GM10248 (cell line): ENCODE measurements around the gene DRAXIN.

Experiments
- CTCF ChIA-PET: fragments of 300-600 bp; sonication (Branson Sonifier 250); formaldehyde crosslinking; extraction: SDS; loops from one replicate; lab custom pipeline; 2021; ENCODE audit warnings: antibody characterized with exemption; lab: Yijun Ruan, JAX
- POLR2A ChIA-PET: fragments of 350-650 bp; sonication (Branson Sonifier 250); formaldehyde crosslinking; extraction: SDS; loops from one replicate; lab custom pipeline; 2020; ENCODE audit warnings: antibody characterized with exemption; lab: Yijun Ruan, JAX
- DNase-seq: peaks from one replicate; pipeline ENCODE4 v3.0.0; 2012; ENCODE audit errors: extremely low spot score
- TF ChIP-seq, protein P1 (sequence below): IDR thresholded peaks from 2 replicates; pipeline ENCODE4 v1.5.1; 2012; ENCODE audit warnings: mild to moderate bottlenecking, low read depth; ENCODE audit errors: extremely low read depth, missing control alignments, control extremely low read depth

Gene DRAXIN

DNA sequence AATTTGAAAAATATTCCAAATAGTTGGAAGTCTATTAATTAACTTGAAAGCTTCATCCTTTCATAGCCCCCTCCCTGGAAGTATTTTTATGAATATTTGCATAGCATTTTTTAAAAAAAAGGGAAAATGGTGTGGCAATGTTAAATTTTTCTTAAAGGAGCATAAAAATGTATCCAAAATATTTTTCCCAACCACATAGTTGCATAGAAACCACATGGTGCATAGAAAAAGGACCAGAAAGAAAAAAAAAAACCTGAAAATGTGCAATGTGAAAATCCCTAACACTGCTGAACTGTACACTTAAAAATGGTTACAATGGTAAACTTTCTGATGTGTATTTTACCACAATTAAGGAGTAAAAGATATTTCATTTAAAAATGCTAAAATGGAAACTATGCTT lies 78.5 kb downstream of the DRAXIN start:
- ChIA-PET POLR2A (no interaction called here), CTCF (no interaction called here)
- TF ChIP-seq, protein P1, sequence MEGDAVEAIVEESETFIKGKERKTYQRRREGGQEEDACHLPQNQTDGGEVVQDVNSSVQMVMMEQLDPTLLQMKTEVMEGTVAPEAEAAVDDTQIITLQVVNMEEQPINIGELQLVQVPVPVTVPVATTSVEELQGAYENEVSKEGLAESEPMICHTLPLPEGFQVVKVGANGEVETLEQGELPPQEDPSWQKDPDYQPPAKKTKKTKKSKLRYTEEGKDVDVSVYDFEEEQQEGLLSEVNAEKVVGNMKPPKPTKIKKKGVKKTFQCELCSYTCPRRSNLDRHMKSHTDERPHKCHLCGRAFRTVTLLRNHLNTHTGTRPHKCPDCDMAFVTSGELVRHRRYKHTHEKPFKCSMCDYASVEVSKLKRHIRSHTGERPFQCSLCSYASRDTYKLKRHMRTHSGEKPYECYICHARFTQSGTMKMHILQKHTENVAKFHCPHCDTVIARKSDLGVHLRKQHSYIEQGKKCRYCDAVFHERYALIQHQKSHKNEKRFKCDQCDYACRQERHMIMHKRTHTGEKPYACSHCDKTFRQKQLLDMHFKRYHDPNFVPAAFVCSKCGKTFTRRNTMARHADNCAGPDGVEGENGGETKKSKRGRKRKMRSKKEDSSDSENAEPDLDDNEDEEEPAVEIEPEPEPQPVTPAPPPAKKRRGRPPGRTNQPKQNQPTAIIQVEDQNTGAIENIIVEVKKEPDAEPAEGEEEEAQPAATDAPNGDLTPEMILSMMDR: no peak
- DNase-seq: no peak

DNA sequence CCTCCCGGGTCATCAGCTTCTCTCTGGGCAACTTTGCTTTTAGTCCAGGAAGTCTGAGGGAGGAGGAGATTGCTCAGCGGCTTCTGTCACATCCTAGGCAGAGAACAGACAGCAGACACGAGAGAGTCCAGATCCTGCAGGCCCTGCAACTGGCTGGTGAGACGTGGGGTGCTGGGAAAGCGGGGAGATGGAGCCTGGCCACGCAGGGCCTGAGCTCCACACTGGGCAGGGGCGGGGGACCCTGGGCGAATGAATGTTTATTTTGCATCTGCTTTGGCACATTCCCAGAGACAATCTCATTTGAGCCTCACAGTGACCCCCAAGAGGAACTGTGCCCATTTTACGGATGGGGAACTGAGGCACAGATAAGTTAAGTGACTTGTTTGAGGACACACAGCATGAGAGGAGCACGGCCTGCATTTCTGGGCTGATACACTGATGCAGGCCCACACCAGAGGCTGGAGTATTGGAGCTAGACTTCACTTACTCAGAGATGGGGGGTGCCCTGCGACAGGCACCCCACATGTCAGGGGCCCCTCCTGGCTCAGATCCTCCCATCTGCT lies 80.1 kb downstream of the DRAXIN start:
- ChIA-PET POLR2A (no interaction called here), CTCF (no interaction called here)
- no peak for DNase-seq

DNA sequence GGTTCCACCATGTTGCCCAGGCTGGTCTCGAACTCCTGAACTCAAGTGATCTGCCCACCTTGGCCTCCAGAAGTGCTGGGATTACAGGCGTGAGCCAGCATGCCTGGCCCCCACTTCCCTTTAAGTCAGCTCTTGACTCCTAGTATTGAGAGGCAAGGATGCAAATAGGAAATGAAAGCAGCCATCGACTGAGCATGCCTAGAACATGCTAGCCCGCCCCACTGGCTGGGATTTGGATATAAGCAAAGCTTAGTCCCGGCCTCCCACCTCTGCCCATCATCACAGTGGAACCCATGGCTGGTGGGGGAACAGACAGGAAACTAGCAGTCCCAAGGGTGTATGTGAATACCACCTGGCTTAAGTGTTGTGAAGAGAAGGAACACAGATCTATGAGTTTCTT lies 80.9 kb downstream of the DRAXIN start:
- ChIA-PET POLR2A (no interaction called here), CTCF (no interaction called here)
- no peak for DNase-seq
- TF ChIP-seq, protein P1: no peak

More for the DNA sequence above, 80.1 kb downstream of the DRAXIN start:
- TF ChIP-seq, protein P1: no peak

DNA sequence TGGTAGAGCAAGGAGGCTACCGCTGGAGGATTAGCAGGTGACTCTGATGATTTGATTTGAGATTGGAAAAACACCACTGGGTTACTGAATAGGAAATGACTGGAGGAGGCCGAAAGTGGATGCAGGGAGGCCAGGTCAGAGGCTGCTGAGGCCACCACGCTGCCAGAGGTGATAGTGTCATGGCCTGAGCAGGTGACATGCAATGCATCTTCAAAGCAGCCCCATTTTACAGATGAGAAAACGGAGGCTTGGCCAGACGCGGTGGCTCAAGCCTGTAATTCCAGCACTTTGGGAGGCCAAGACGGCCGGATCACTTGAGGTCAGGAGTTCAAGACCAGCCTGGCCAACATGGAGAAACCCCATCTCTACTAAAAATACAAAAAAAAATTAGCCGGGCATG lies 83.2 kb downstream of the DRAXIN start:
- CTCF ChIA-PET: interaction anchor here (1.2 kb wide), 1 partner anchor 10 kb away, joined by 3 read pairs; no protein-coding TSS in a partner anchor
- DNase-seq: no peak
- TF ChIP-seq, protein P1: no peak
- POLR2A ChIA-PET: no interaction called here
